Measurements from ENCODE around the gene LYRM7.

GRCh38 chr5:131209506-131210150 lies 38.9 kb downstream of the LYRM7 start:
- TF ChIP-seq POLR2A (IDR thresholded peaks at IDR 0.05; ENCODE audit: low read length) (no peak), GATA1 (IDR thresholded peaks at IDR 0.05; ENCODE audit: low read depth, low read length) (no peak)
